Pancreas (tissue), 10 donors: ENCODE results near the gene LRIG1. TPM values are rescaled to one million over a fixed set of nuclear protein-coding genes. Genes with fewer than 3 reads are reported as not detected.
A peak's percentile ranks its signal among the peaks of the same experiment; 100 is the strongest.

Source experiments
- ATAC-seq, 4 donors: fragments of 200-7000 bp; cut with Tn5 transposase; one replicate each; pipeline versions ENCODE4 v1.8.0 to v1.9.1; 2020; ENCODE audit warnings: mild to moderate bottlenecking in 4 of 4, moderate library complexity in 4 of 4
- DNase-seq, 6 donors: peaks; one replicate each; pipeline ENCODE4 v3.0.0-alpha.2; 2020
- FAIRE-seq: peaks from 2 replicates; lab custom pipeline; 2012; peaks lifted over from hg19 to GRCh38; lab: Jason Lieb, UNC
- H3K27ac ChIP-seq, 4 donors: fragments of 200-600 bp; sonication (generic); 1 replicate in 3 of 4; 2 replicates in 1 of 4; pipeline versions ENCODE4 v1.5.0 to v1.8.0; 2020
- H3K27me3 ChIP-seq, 4 donors: fragments of 200-600 bp; one replicate each; pipeline ENCODE4 v1.8.0; 2021
- H3K36me3 ChIP-seq, 3 donors: fragments of 200-600 bp; sonication (generic) in 1 of 3; one replicate each; pipeline versions ENCODE4 v1.5.0 to v1.8.0; 2020 to 2021
- H3K4me1 ChIP-seq, 3 donors: fragments of 200-600 bp; one replicate each; pipeline ENCODE4 v1.8.0; 2021
- H3K4me3 ChIP-seq, 4 donors: fragments of 200-600 bp; sonication (generic) in 2 of 4; one replicate each; pipeline versions ENCODE4 v1.5.0 to v1.8.0; 2020 to 2021
- H3K9me3 ChIP-seq, 4 donors: fragments of 200-600 bp; one replicate each; pipeline ENCODE4 v1.8.0; 2021
- WGBS, 2 donors: extraction: QIAGEN DNeasy Blood & Tissue Kit; methylation state at CpG; one replicate each; pipeline ENCODE4 v1.1.7; 2013; 5-methylcytosine and 5-hydroxymethylcytosine counted together
- intact Hi-C, 3 donors: fragments of 100-400 bp; cut with DNase I; formaldehyde crosslinking; loops; one replicate each; pipeline versions ENCODE4 v1.11.1 to v1.14.2; 2022
- polyA plus RNA-seq, 2 donors: library from polyadenylated mRNA; stranded (reverse); fragments of 200-250 nt; gene quantifications; one replicate each; pipeline ENCODE4 v1.2.3, GENCODE V29; 2013
- total RNA-seq, 6 donors: library from RNA; stranded (reverse); fragmentation: NEBNext Ultra II Directional in 4 of 6; extraction: Animal tissue kit (Norgen Biotek cat#: 25700) in 4 of 6; gene quantifications; one replicate each; pipeline versions ENCODE4 v1.2.1 to v1.2.4, GENCODE V29; 2021 to 2023
- TF ChIP-seq, protein P1 (sequence below), 4 donors: fragments of 200-600 bp; sonication (generic) in 3 of 4; IDR thresholded peaks; one replicate each; pipeline versions ENCODE4 v1.5.0 to v1.8.0; 2021; ENCODE audit warnings: antibody characterized with exemption in 4 of 4
- donor health status: healthy with polysubstance abuse.
- donor health status: DM: no; HTN: no; CAD: no; lungs with moderate emphysema.
- donor health status: DM: no; HTN: no; CAD: no.
- donor health status: control.
- donor health status: control.
- donor health status: Bipolar disorder and iron deficiency.
- donor health status: DM: yes; HTN: yes; CAD: no.
- donor health status: DM: no; HTN: no; CAD: no.
- donor health status: DM: no; HTN: no; CAD: no.
- donor health status: DM: yes; HTN: yes; CAD: no.

The LRIG1 gene
- total and polyA plus RNA-seq, 8 donors = 32.7 to 104 (median 68.0) TPM

DNA sequence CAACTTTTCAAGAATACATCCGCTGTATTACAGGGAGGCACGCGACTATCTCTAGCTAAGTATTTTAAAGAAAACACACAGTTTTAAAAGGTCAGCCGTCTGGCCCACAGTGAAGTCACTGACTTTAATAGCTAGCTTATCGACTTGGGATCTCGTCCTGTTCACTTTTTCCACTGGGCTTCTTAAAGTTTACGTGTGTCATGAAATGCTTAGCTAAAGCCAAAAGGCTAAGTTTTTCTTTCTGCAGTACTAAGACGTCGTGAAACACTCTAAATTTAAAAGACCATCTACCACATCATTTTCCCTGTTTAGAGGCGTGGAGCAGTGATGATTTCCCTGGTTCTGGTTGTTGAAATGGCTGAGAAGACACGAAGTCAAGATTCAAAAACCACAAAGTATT lies 27.1 kb downstream of the LRIG1 start:
- no peak for DNase-seq
- H3K4me3 ChIP-seq = no peak overlapping the region
- H3K27ac ChIP-seq = peak overlapping the region in 2 of 4 donors; percentile 52 to 86
- TF ChIP-seq, protein P1, sequence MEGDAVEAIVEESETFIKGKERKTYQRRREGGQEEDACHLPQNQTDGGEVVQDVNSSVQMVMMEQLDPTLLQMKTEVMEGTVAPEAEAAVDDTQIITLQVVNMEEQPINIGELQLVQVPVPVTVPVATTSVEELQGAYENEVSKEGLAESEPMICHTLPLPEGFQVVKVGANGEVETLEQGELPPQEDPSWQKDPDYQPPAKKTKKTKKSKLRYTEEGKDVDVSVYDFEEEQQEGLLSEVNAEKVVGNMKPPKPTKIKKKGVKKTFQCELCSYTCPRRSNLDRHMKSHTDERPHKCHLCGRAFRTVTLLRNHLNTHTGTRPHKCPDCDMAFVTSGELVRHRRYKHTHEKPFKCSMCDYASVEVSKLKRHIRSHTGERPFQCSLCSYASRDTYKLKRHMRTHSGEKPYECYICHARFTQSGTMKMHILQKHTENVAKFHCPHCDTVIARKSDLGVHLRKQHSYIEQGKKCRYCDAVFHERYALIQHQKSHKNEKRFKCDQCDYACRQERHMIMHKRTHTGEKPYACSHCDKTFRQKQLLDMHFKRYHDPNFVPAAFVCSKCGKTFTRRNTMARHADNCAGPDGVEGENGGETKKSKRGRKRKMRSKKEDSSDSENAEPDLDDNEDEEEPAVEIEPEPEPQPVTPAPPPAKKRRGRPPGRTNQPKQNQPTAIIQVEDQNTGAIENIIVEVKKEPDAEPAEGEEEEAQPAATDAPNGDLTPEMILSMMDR (IDR thresholded peaks at IDR 0.05) = no peak
- H3K36me3 ChIP-seq = no peaks in the 10 kb centered on the region
- no peaks in the 10 kb centered on the region for H3K27me3 ChIP-seq
- H3K9me3 ChIP-seq = no peaks in the 10 kb centered on the region
- 37 to 38% methylated on average over 11 of the region's 11 CpGs for WGBS, 2 donors
- no peak for FAIRE-seq
- peaks cover 65 to 79% (median 77%) of the 10 kb centered on the region in 3 donors for H3K4me1 ChIP-seq
- intact Hi-C loops = no loop called here
- peak in 2 of 4 donors; percentile 7 for ATAC-seq

DNA sequence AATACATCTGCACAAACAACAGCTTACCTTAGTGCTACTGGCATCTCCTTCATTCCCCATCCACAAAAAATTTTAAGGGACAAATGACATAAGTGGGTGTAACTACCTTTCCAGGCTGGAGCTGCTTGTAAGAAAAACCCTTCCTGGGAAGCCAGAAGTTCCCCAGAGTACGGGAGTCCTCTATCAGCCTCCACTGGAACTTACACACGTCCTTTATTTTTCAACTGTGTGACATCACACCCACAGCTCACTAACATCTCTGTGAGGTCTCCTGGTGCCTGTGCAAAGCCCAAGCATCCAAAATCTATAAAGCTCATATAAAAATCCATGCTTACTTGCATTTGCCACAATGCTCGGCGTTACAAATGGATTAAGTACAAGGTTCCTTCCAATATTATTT lies 27.6 kb downstream of the LRIG1 start:
- intact Hi-C loops = no loop called here
- H3K4me3 ChIP-seq = no peak overlapping the region
- DNase-seq = no peak

DNA sequence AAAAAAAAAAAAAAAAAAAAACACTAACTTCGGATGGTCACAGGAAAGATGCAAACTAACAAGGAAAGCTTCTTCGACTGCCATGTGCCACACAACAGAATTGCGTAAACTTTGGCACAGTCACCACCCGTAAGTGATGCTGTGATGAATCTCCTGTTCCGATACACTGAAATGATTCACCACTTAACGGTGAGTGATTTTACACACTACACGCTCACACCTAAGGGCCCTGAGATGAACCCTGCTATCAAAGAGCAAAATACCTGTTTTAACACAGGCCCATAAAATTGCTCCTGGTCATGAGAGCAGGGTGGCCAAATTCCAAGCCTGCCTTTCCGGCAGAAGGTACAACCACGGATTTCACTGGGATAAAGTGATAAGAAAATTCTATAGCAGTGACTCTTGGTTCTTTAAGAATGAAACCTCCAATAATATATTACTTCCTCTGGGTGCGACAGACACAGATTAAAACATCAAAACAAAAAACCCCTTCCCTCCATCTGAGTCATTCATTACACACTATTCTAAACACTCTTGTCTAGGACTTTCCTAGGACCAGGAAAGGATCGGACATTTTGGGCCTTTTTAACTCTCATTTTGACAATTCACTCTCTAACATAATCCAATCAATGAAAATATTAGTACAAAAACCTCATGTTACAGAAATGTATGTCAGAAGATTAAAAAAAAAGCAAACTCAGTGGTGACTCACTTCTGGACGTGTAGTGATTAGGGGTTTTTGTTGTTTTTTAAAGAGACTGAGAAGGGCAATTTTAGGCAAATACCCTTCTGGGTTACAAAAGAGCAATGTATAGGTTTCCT lies 28.3 kb downstream of the LRIG1 start:
- Histone ChIP-seq H3K9me3 (no peaks in the 10 kb centered on the region), H3K27me3 (no peaks in the 10 kb centered on the region), H3K4me3 (no peak overlapping the region), H3K36me3 (no peaks in the 10 kb centered on the region), H3K27ac (peak overlapping the region in 2 of 4 donors; percentile 52 to 86), H3K4me1 (peaks cover 67 to 80% (median 75%) of the 10 kb centered on the region in 3 donors)
- DNase-seq (no peak), ATAC-seq (peak in 3 of 4 donors; percentile 4 to 29 (median 11)), FAIRE-seq (no peak)
- WGBS, 2 donors = 30 to 32% methylated on average over 12 of the region's 12 CpGs
- intact Hi-C loops = no loop called here
- TF ChIP-seq, protein P1 (IDR thresholded peaks at IDR 0.05) = no peak

More for the DNA sequence above, 27.6 kb downstream of the LRIG1 start:
- TF ChIP-seq, protein P1 (IDR thresholded peaks at IDR 0.05) = no peak
- Histone ChIP-seq H3K27me3 (no peaks in the 10 kb centered on the region), H3K4me1 (peaks cover 67 to 79% (median 77%) of the 10 kb centered on the region in 3 donors), H3K27ac (peak overlapping the region in 2 of 4 donors; percentile 52 to 86), H3K36me3 (no peaks in the 10 kb centered on the region), H3K9me3 (no peaks in the 10 kb centered on the region)
- WGBS, 2 donors = 27 to 31% methylated on average over 4 of the region's 4 CpGs
- no peak for FAIRE-seq
- peak in 2 of 4 donors; percentile 7 for ATAC-seq

DNA sequence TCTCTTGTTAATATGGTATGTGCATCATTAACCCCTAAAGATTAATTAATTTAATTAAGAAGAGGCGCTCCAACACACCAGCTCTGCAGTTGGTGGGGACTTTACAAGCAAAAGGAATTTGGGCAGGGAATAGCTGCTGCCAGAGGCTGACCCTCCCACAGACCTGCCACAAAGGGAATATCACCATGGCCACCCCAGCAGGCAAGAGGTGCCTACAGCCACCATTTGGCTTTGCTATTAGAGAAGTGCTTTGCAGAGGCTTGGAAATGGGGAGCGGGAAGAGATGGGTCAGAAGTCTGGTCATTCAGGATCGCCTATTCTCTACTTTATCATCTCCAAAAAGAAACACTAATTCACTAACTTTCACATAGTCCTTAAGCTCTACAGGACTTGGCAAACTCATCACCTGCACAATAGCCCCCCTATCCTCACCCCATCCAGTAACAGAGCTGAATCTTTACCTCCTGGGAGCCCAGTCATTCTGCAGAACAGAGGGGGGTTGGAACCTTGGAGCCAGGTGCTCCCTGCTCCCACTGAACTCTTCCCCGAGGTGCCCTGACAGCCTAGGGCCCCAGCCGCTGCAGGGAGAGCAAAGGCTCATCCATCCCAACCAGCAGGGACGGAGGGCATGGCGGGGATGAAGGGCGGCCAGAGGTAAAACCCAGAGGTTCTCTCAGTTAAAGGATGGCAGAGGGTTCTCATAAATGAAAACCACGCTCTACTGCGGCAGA lies 29.7 kb downstream of the LRIG1 start:
- TF ChIP-seq, protein P1 (IDR thresholded peaks at IDR 0.05) = no peak
- intact Hi-C loops = no loop called here
- no peak for FAIRE-seq
- Histone ChIP-seq H3K4me1 (peaks cover 58 to 67% (median 64%) of the 10 kb centered on the region in 3 donors), H3K9me3 (no peaks in the 10 kb centered on the region), H3K36me3 (no peaks in the 10 kb centered on the region), H3K4me3 (no peak overlapping the region), H3K27me3 (no peaks in the 10 kb centered on the region), H3K27ac (no peak overlapping the region)
- WGBS, 2 donors = 89 to 92% methylated on average over 10 of the region's 10 CpGs
- ATAC-seq = no peak
- no peak for DNase-seq
